Activated CD8-positive, alpha-beta T cell treated with anti-CD3 and anti-CD28 coated beads for 36 hours (primary cell): Measurements from ENCODE around the gene DLL1. TPM values are rescaled to one million over a fixed set of nuclear protein-coding genes. Genes with fewer than 3 reads are reported as not detected.

Experiments
- ATAC-seq: fragments of 200-7000 bp; cut with Tn5 transposase; one replicate; pipeline ENCODE4 v1.10.0; 2021; ENCODE audit warnings: mild to moderate bottlenecking, moderate library complexity
- CTCF ChIA-PET: fragments of 350-600 bp; sonication (Branson Sonifier 250); formaldehyde crosslinking; loops from one replicate; lab custom pipeline; 2021; ENCODE audit warnings: antibody characterized with exemption; lab: Charles Lee
- POLR2A ChIA-PET: fragments of 350-600 bp; sonication (Branson Sonifier 250); formaldehyde crosslinking; loops from one replicate; lab custom pipeline; 2021; ENCODE audit warnings: antibody characterized with exemption; lab: Charles Lee
- DNase-seq: peaks from one replicate; pipeline ENCODE4 v3.0.0-alpha.2; 2020
- H3K27ac Mint-ChIP-seq: one replicate; pipeline ENCODE4 v1.8.0; 2021; ENCODE audit warnings: mild to moderate bottlenecking, mixed read lengths
- H3K27me3 Mint-ChIP-seq: one replicate; pipeline ENCODE4 v1.8.0; 2021; ENCODE audit warnings: mixed read lengths
- H3K36me3 Mint-ChIP-seq: one replicate; pipeline ENCODE4 v1.8.0; 2021; ENCODE audit warnings: low read depth, mixed read lengths
- H3K4me1 Mint-ChIP-seq: one replicate; pipeline ENCODE4 v1.8.0; 2021; ENCODE audit warnings: low read depth, mixed read lengths
- H3K4me3 Mint-ChIP-seq: one replicate; pipeline ENCODE4 v1.8.0; 2021; ENCODE audit warnings: mild to moderate bottlenecking, moderate library complexity, mixed read lengths
- H3K9me3 Mint-ChIP-seq: one replicate; pipeline ENCODE4 v1.8.0; 2021; ENCODE audit warnings: mixed read lengths
- CTCF ChIP-seq: fragments of 200-600 bp; IDR thresholded peaks from one replicate; pipeline ENCODE4 v1.8.0; 2022; ENCODE audit warnings: antibody characterized with exemption, mild to moderate bottlenecking
- intact Hi-C: fragments of 100-400 bp; cut with micrococcal nuclease; formaldehyde crosslinking; loops from one replicate; pipeline ENCODE4 v1.10.0; 2022
- total RNA-seq, 2 experiments: library from RNA; stranded (reverse); gene quantifications; one replicate each; pipeline ENCODE4 v1.2.3, GENCODE V29; 2021

Gene DLL1
- total RNA-seq, 2 experiments from 2014 or later, result 1.9 to 2.4 TPM

GRCh38 chr6:170281331-170282292 is 9.3 kb downstream of the DLL1 start:
- ATAC-seq (no peak), DNase-seq (no peak)
- H3K27ac Mint-ChIP-seq, result no peak overlapping the region
- ChIA-PET CTCF (interaction anchor here (0.6 kb wide), 1 partner anchor 252 kb away, joined by 3 read pairs; no protein-coding TSS in a partner anchor), POLR2A (interaction anchor here (1.2 to 1.5 kb wide), 2 partner anchors 10 kb away, joined by 4 to 5 read pairs; partner anchors contain the start of gene DLL1)
- H3K9me3 Mint-ChIP-seq, result no peaks in the 10 kb centered on the region
- H3K27me3 Mint-ChIP-seq, result no peaks in the 10 kb centered on the region
- peak overlapping the region; percentile 43 for H3K4me3 Mint-ChIP-seq
- peaks cover 29% of the 10 kb centered on the region for H3K4me1 Mint-ChIP-seq
- intact Hi-C loops, result no loop called here
- H3K36me3 Mint-ChIP-seq, result no peaks in the 10 kb centered on the region
- no peak for TF ChIP-seq CTCF

DNA sequence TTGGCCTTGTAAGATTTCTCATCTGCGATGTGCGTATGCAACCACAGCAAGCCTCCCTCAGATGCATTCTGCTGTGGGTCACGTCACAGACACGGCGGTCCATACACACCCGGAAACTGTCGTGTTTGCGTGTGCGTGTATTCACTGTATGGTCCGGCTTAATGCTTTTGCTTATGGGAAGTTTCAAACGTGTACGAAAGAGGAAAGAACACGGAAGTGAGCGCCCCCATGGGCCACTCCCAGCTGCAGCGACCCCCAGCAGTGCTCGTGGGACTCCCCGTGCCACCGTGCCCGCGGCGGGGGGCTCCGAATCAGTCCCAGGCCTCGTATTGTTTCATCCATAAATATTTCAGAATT is 10.2 kb downstream of the DLL1 start:
- POLR2A ChIA-PET, result interaction anchor here (0.9 to 1.5 kb wide), 2 partner anchors 9 to 13 kb away, joined by 3 to 4 read pairs; no protein-coding TSS in a partner anchor
- H3K36me3 Mint-ChIP-seq, result no peaks in the 10 kb centered on the region
- H3K4me3 Mint-ChIP-seq, result peak overlapping the region; percentile 43
- H3K27me3 Mint-ChIP-seq, result no peaks in the 10 kb centered on the region
- peak; percentile 34 for ATAC-seq
- CTCF ChIA-PET, result no interaction called here
- no peak for TF ChIP-seq CTCF
- intact Hi-C loops, result no loop called here
- no peak for DNase-seq
- H3K9me3 Mint-ChIP-seq, result peaks cover under 1% of the 10 kb centered on the region
- peak overlapping the region; percentile 14 for H3K27ac Mint-ChIP-seq
- H3K4me1 Mint-ChIP-seq, result peaks cover 29% of the 10 kb centered on the region

- H3K4me3 Mint-ChIP-seq, result peak overlapping the region; percentile 43
- ATAC-seq (peak; percentile 70), DNase-seq (peak; percentile 52)
- no peaks in the 10 kb centered on the region for H3K36me3 Mint-ChIP-seq
- no peaks in the 10 kb centered on the region for H3K27me3 Mint-ChIP-seq
- intact Hi-C loops, result no loop called here
- peaks cover 29% of the 10 kb centered on the region for H3K4me1 Mint-ChIP-seq
- POLR2A ChIA-PET, result interaction anchor here (0.9 to 1.5 kb wide), 3 partner anchors 8 to 17 kb away, joined by 3 to 5 read pairs (median 4); no protein-coding TSS in a partner anchor
- H3K27ac Mint-ChIP-seq, result peak overlapping the region; percentile 29
- TF ChIP-seq CTCF, result no peak
- H3K9me3 Mint-ChIP-seq, result peaks cover 5% of the 10 kb centered on the region
- CTCF ChIA-PET, result interaction anchor here (1.2 kb wide), 1 partner anchor 491 kb away, joined by 3 read pairs; no protein-coding TSS in a partner anchor
Observed at GRCh38 chr6:170279977-170280688, 10.7 kb downstream of the DLL1 start.

- DNase-seq (no peak), ATAC-seq (no peak)
- Mint-ChIP-seq H3K9me3 (peaks cover 5% of the 10 kb centered on the region), H3K4me1 (peaks cover 29% of the 10 kb centered on the region), H3K27ac (no peak overlapping the region), H3K36me3 (peaks cover 2% of the 10 kb centered on the region), H3K4me3 (no peak overlapping the region), H3K27me3 (no peaks in the 10 kb centered on the region)
- intact Hi-C loops, result no loop called here
- no peak for TF ChIP-seq CTCF
- POLR2A ChIA-PET, result interaction anchor here (1.4 to 1.7 kb wide), 2 partner anchors 9 to 18 kb away, joined by 4 to 5 read pairs; no protein-coding TSS in a partner anchor
- CTCF ChIA-PET, result interaction anchor here (1.2 kb wide), 1 partner anchor 490 kb away, joined by 3 read pairs; no protein-coding TSS in a partner anchor
Observed at GRCh38 chr6:170279426-170279825, 11.5 kb downstream of the DLL1 start.
